ENCODE results near the gene TAF9.
"Not testable (repeated sequence)": the region's sequence is repeated elsewhere in the genome, so short reads cannot be mapped to it uniquely, and the experiment has no call there.

The TAF9 gene

GRCh38 chr5:69334793-69335268 lies 34.5 kb downstream of the TAF9 start:
- peak; percentile 66 for DNase-seq

DNA sequence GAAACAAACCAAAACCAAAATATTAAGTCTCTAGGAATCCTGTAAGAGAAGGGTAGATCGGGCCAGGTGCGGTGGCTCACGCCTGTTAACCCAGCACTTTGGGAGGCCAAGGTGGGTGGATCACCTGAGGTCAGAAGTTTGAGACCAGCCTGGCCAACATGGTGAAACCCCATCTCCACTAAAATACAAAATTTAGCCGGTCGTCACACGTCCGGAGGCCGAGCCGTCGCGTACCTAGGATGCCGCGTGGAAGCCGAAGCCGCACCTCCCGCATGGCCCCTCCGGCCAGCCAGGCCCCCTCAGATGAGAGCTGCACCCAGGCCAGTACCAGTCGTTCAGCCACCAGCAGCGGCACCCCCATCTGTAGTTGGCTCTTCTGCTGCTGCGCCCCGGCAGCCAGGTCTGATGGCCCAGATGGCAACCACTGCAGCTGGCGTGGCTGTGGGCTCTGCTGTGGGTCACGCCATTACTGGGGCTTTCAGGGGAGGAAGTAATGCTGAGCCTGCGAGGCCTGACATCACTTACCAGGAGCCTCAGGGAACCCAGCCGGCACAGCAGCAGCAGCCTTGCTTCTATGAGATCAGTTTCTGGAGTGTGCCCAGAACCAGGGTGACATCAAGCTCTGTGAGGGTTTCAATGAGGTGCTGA lies 35.5 kb downstream of the TAF9 start:
- DNase-seq: not testable (repeated sequence)

- DNase-seq: no peak
These were observed 37.5 kb downstream of the TAF9 start for GRCh38 chr5:69331528-69332445.

GRCh38 chr5:69329905-69330489 lies 39.3 kb downstream of the TAF9 start:
- DNase-seq: no peak

- DNase-seq: no peak
These were observed 43.0 kb downstream of the TAF9 start for GRCh38 chr5:69326365-69326764.

DNA sequence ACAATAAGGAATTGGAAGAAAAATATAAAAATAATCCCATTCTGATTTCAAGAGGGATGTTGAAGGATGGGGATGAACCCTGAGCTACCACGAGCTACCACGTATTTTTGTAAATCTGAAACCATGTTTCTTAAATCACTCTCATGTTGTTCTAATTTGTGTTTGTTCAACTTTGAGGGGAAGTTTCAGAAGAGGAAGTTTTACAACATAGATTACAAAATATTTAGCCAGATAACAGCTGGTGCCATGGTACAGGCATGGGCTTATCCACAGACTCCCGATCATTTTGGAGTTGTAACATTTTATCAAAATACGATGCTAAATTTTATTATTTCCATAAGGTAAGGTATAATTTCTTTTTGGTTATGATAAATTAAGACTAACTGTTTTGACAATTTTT lies 51.9 kb downstream of the TAF9 start:
- DNase-seq: no peak

DNA sequence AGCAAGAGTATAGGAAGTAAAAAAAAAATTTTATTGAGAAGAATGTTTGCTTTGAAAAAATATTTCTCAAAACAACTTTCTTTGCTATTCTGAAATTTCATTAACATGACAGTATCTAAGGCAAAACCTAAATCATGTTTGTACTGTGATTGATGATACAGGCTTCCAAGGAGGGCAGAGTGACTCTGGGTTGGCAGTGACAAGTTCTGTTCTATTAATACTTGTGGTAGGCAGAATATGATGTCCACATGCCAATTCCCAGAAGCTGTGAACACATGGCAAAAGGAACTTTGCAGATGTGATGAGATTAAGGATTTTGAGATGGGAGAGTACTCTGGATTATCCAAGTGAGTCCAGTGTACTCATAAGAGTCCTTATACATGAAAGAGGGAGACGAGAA lies 53.3 kb downstream of the TAF9 start:
- DNase-seq: no peak

Data from NCI-H187 treated with DMSO at 0.1 percent for 48 hours (cell line).